ENCODE results near the gene NREP.
A peak's percentile ranks its signal among the peaks of the same experiment; 100 is the strongest.
"Not testable (repeated sequence)": the region's sequence is repeated elsewhere in the genome, so short reads cannot be mapped to it uniquely, and the experiment has no call there.

The NREP gene

DNA sequence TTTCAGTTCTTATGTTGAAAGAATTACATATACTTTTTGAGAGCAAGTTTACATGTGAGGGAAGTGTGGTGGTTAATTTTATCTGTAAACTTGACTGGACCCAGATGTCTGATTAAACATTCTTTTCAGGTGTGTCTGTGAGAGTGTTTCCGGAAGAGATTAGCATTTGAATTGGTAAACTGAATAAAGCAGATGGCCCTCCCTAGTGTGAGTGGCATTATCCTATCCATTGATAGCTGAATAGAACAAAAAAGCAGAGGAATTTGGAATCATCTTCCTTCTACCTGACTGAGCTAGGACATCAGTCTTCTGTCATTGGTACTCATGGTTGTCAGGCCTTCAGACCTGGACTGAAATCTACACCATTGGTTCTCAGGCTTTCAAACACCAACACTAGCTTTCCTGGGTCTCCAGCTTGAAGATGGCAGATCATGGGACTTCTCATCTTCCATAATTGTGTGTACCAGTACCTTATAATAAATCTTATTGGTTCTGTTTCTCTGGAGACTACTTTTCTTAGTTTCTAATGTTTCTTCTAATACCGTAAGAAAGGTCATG, 36.6 kb downstream of the NREP start:
- TF ChIP-seq, protein P1, sequence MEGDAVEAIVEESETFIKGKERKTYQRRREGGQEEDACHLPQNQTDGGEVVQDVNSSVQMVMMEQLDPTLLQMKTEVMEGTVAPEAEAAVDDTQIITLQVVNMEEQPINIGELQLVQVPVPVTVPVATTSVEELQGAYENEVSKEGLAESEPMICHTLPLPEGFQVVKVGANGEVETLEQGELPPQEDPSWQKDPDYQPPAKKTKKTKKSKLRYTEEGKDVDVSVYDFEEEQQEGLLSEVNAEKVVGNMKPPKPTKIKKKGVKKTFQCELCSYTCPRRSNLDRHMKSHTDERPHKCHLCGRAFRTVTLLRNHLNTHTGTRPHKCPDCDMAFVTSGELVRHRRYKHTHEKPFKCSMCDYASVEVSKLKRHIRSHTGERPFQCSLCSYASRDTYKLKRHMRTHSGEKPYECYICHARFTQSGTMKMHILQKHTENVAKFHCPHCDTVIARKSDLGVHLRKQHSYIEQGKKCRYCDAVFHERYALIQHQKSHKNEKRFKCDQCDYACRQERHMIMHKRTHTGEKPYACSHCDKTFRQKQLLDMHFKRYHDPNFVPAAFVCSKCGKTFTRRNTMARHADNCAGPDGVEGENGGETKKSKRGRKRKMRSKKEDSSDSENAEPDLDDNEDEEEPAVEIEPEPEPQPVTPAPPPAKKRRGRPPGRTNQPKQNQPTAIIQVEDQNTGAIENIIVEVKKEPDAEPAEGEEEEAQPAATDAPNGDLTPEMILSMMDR (IDR thresholded peaks at IDR 0.05; ENCODE audit: insufficient read depth, missing control alignments): no peak
- FAIRE-seq (peak; percentile 79), DNase-seq (ENCODE audit: insufficient read length, low spot score) (no peak)

DNA sequence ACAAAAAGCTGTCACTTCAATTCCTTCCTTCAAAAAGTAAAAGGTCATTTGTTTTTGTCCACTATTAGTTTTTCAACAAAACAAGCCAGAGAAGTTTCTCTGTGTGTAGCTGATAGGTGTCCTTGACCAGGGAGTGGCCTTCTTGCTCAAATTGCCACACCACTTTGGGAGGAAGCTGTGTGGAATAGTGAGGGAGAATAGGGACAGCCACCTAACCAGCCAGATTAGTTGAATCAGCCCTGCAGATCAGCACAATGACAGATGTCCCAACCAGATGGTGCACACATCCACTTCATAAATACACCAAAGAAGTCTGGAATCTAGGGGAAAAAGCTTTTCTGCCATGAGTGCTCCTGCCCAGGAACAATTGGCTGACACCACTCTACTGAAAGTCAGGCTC, 37.2 kb downstream of the NREP start:
- DNase-seq (ENCODE audit: insufficient read length, low spot score): no peak
- TF ChIP-seq, protein P1 (IDR thresholded peaks at IDR 0.05; ENCODE audit: insufficient read depth, missing control alignments): no peak

DNA sequence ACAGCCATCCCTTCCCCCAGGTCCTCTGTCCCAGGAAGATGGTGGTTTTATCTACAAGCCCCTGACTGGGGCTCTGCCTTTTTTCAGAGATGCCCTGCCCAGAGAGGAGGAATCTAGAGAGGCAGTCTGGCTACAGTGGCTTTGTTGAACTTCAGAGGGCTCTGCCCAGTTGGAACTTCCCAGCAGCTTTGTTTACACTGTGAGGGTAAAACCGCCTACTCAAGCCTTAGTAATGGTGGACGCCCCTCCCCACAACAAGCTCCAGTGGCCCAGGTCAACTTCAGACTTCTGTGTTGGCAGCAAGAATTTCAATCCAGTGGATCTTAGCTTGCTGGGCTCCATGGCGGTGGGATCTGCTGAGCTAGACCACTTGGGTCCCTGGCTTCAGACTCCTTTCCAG, 40.2 kb downstream of the NREP start:
- FAIRE-seq; DNase-seq (ENCODE audit: insufficient read length, low spot score): not testable (repeated sequence)

More for the DNA sequence above, 37.2 kb downstream of the NREP start:
- peak; percentile 91 for FAIRE-seq

DNA sequence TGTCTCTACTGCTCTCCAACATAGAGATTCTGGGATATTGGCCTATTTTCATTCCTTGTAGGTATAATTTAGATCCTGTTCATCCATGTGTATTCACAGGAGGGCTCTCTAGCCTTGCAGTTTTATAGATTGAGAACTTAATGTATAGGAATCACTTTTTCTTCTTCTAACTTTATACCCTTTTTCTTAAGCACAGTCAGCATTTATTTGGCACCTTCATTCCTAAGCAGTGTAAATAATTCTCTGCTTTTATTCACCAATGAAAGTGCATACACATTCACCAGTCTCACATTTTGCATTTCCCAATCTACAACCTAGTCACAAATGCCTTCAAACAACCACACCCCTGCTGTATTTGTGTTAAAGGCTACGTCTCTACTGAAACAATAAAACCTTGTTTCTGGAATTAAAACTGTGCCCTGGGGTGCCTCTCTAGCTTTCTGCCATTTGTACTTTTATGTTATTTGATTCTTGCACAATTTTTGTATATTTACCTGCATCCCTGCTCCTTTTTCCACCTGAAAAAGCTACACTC, 49.3 kb downstream of the NREP start:
- FAIRE-seq (no peak), DNase-seq (ENCODE audit: insufficient read length, low spot score) (no peak)
- TF ChIP-seq, protein P1 (IDR thresholded peaks at IDR 0.05; ENCODE audit: insufficient read depth, missing control alignments): no peak

DNA sequence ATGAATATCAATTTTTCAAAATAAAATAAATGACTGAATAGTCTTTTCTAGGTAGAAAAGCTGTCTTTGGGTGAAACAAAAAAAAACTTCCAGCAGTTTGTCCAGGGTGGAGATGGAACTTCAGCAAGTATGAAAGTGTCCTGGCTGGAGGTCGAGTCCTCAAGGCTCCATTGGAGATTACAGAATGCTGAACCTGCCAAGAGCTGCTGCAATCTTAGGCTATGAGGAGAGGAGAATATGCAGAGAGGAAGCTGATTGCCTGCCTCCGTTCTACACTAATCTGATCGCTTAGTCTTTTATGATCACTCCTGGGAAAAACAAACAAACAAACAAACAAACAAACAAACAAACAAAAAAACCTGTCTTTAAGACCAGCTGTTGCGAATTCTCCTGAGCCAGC, 50.6 kb downstream of the NREP start:
- peak; percentile 92 for FAIRE-seq
- DNase-seq (ENCODE audit: insufficient read length, low spot score): no peak
- TF ChIP-seq, protein P1 (IDR thresholded peaks at IDR 0.05; ENCODE audit: insufficient read depth, missing control alignments): no peak

DNA sequence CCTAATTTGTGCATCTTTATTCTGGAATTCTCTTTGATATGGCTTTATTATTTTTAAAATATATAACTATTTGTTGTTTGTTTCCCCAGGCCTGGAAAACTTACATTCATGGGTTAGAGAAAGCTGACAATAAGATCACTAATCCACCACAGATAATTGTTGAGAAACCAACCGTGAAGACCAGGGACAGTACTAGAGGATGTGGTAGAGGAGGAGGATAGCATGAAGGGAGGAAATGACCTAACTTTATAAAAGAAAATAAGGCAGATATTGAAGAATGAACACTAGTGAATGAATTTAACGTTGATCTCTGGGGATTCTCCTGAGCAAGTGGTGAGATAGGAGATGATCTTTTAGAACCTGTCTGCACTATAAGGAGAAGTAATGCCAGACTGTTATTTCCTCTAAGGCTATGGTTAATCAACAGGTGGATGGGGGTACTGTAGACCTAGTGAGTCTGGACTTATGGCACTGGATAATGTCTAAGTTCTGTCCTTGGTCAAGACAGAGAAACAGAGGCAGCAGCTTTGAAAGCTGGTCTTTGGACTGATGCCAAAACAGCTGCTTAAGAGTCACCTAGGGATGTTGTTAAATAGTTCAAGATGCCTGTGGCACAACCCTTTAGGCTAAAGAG, 52.4 kb downstream of the NREP start:
- DNase-seq (ENCODE audit: insufficient read length, low spot score) (no peak), FAIRE-seq (no peak)
- TF ChIP-seq, protein P1 (IDR thresholded peaks at IDR 0.05; ENCODE audit: insufficient read depth, missing control alignments): no peak

DNA sequence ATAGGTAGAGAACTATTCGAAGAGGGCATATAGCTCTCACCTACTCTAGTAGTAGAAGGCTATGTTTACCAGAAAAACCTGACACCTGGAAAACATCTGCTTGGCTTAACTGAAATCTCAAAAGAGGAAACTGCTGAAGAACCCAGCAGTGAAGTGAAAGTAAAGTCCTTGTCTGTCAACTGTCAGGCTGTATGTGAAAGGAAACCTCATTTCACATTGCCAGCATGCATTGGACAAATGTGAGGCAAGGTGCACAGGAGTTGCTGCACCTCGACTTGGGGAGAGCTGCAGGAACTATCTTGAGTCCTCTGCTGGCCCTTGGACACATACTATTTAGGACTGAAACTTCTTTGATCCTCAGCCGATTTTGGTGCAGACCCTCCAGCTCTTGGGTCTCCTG, 53.3 kb downstream of the NREP start:
- FAIRE-seq: no peak

More for the DNA sequence above, 53.3 kb downstream of the NREP start:
- no peak for DNase-seq (ENCODE audit: insufficient read length, low spot score)
- TF ChIP-seq, protein P1 (IDR thresholded peaks at IDR 0.05; ENCODE audit: insufficient read depth, missing control alignments): no peak
